GM23248 (cell line): ENCODE data around the gene NCK1.

Experiments used
- EZH2 ChIP-seq: fragments of 200-600 bp; sonication (generic); IDR thresholded peaks from 2 replicates; pipeline ENCODE4 v1.6.1; 2018; ENCODE audit warnings: antibody characterized with exemption, mild to moderate bottlenecking; ENCODE audit not compliant: insufficient read depth, poor library complexity, severe bottlenecking
- EZH2phosphoT487 ChIP-seq: fragments of 200-600 bp; sonication (generic); IDR thresholded peaks from 2 replicates; pipeline ENCODE4 v1.6.1; 2018; ENCODE audit warnings: antibody characterized with exemption, moderate library complexity, mild to moderate bottlenecking, low read depth; ENCODE audit not compliant: insufficient read depth

- TF ChIP-seq EZH2phosphoT487, result no peak
- TF ChIP-seq EZH2, result no peak
These were observed 51.2 kb downstream of the NCK1 start for GRCh38 chr3:136913168-136913567.
